SK-N-SH (cell line): ENCODE results near the gene NEGR1. TPM values are rescaled to one million over a fixed set of nuclear protein-coding genes. Genes with fewer than 3 reads are reported as not detected.

ENCODE experiments used
- CTCF ChIA-PET: fragments of 300-600, 350-600 bp; formaldehyde crosslinking; extraction: SDS; loops from one replicate; lab custom pipeline; 2021; lab: Yijun Ruan, JAX
- POLR2A ChIA-PET: fragments of 350-600 bp; sonication (Branson Sonifier 250); formaldehyde crosslinking; extraction: SDS; loops from one replicate; lab custom pipeline; 2020; ENCODE audit warnings: antibody characterized with exemption, inconsistent platforms; lab: Yijun Ruan, JAX
- DNase-seq: peaks from one replicate; pipeline ENCODE4 v3.0.0; 2012
- H2AFZ ChIP-seq: fragments of 200-600 bp; sonication (generic); 2 replicates; pipeline ENCODE4 v1.8.1; 2016; ENCODE audit warnings: antibody characterized with exemption, mild to moderate bottlenecking, low read depth
- H3F3A ChIP-seq: fragments of 200-600 bp; sonication (generic); replicated peaks from 2 replicates; pipeline ENCODE3; 2016; ENCODE audit warnings: antibody characterized with exemption, mild to moderate bottlenecking; ENCODE audit not compliant: insufficient read depth
- H3K27ac ChIP-seq, 2 experiments: fragments of 200-500 bp in 1 of 2; fragments of 200-600 bp in 1 of 2; sonication (Bioruptor generic) in 1 of 2; sonication (generic), shearing (Covaris generic) in 1 of 2; 2 replicates each; pipeline versions ENCODE4 v1.5.1 to v1.6.1; 2014 to 2016; ENCODE audit warnings: low read depth in 2 of 2, inconsistent platforms in 1 of 2, low read length in 1 of 2, mild to moderate bottlenecking in 1 of 2, mixed read lengths in 1 of 2
- H3K27me3 ChIP-seq: fragments of 200-600 bp; sonication (generic), shearing (Covaris generic); 2 replicates; pipeline ENCODE4 v1.6.1; 2016; ENCODE audit warnings: mixed run types; ENCODE audit not compliant: insufficient read depth
- H3K36me3 ChIP-seq, 2 experiments: fragments of 200-500 bp in 1 of 2; fragments of 200-600 bp in 1 of 2; sonication (Bioruptor generic) in 1 of 2; sonication (generic) in 1 of 2; replicated peaks in 1 of 2; 2 replicates each; pipeline versions ENCODE3 to v1.5.1; 2014 to 2016; ENCODE audit warnings: low read length in 1 of 2, mild to moderate bottlenecking in 1 of 2; ENCODE audit not compliant: insufficient read depth in 2 of 2, control insufficient read depth in 1 of 2
- H3K4me1 ChIP-seq, 2 experiments: fragments of 200-500 bp in 1 of 2; fragments of 200-600 bp in 1 of 2; sonication (Bioruptor generic) in 1 of 2; sonication (generic), shearing (Covaris generic) in 1 of 2; 2 replicates each; pipeline versions ENCODE4 v1.5.1 to v1.6.1; 2014 to 2016; ENCODE audit warnings: low read depth in 1 of 2, low read length in 1 of 2, mixed run types in 1 of 2; ENCODE audit not compliant: insufficient read depth in 2 of 2, control insufficient read depth in 1 of 2
- H3K4me2 ChIP-seq: fragments of 200-600 bp; sonication (generic), shearing (Covaris generic); 2 replicates; pipeline ENCODE4 v1.6.1; 2017; ENCODE audit warnings: mixed run types
- H3K4me3 ChIP-seq, 2 experiments: fragments of 200-500 bp in 1 of 2; fragments of 200-600 bp in 1 of 2; sonication (Bioruptor generic) in 1 of 2; sonication (generic), shearing (Covaris generic) in 1 of 2; 2 replicates each; pipeline versions ENCODE4 v1.5.1 to v1.8.1; 2014 to 2016; ENCODE audit warnings: low read depth in 2 of 2, inconsistent platforms in 1 of 2, low read length in 1 of 2, mild to moderate bottlenecking in 1 of 2, mixed read lengths in 1 of 2, moderate library complexity in 1 of 2
- H3K79me2 ChIP-seq: fragments of 200-600 bp; sonication (generic); 2 replicates; pipeline ENCODE4 v1.8.1; 2017; ENCODE audit warnings: mild to moderate bottlenecking; ENCODE audit not compliant: insufficient read depth
- H3K9ac ChIP-seq: fragments of 200-600 bp; sonication (generic); 2 replicates; pipeline ENCODE4 v1.6.1; 2017; ENCODE audit warnings: mixed run types
- H3K9me2 ChIP-seq: fragments of 200-600 bp; sonication (generic); 2 replicates; pipeline ENCODE4 v1.6.1; 2017; ENCODE audit warnings: mixed run types
- H3K9me3 ChIP-seq: fragments of 200-600 bp; sonication (generic); 2 replicates; pipeline ENCODE4 v1.6.1; 2017; ENCODE audit warnings: mixed run types, mild to moderate bottlenecking, moderate library complexity
- H4K20me1 ChIP-seq: fragments of 200-600 bp; sonication (generic); 2 replicates; pipeline ENCODE4 v1.6.1; 2017; ENCODE audit warnings: mild to moderate bottlenecking, mixed run types; ENCODE audit not compliant: insufficient read depth
- ELF1 ChIP-seq: IDR thresholded peaks from 2 replicates; pipeline ENCODE4 v1.4.0; 2012
- EZH2phosphoT487 ChIP-seq: fragments of 200-600 bp; sonication (generic); IDR thresholded peaks from 2 replicates; pipeline ENCODE4 v1.6.1; 2017; ENCODE audit warnings: low read depth, mixed run types, mild to moderate bottlenecking, antibody characterized with exemption, moderate library complexity, borderline replicate concordance
- FOSL2 ChIP-seq: IDR thresholded peaks from 2 replicates; pipeline ENCODE4 v1.4.0; 2012; ENCODE audit warnings: low read depth, mild to moderate bottlenecking, moderate library complexity, borderline replicate concordance
- GATA2 ChIP-seq: sonication (generic); formaldehyde crosslinking; IDR thresholded peaks from 2 replicates; pipeline ENCODE4 v1.5.0; 2020; ENCODE audit warnings: mild to moderate bottlenecking, missing genetic modification reagents
- JUND ChIP-seq: IDR thresholded peaks from 2 replicates; pipeline ENCODE4 v1.4.0; 2012
- MAX ChIP-seq: IDR thresholded peaks from 2 replicates; pipeline ENCODE4 v1.4.0; 2012; ENCODE audit warnings: low read depth
- MEF2A ChIP-seq: IDR thresholded peaks from 2 replicates; pipeline ENCODE4 v1.4.0; 2012; ENCODE audit warnings: low read depth, borderline replicate concordance
- MXI1 ChIP-seq: IDR thresholded peaks from 2 replicates; pipeline ENCODE4 v1.6.1; 2012; ENCODE audit warnings: mild to moderate bottlenecking, low read depth, low read length, improper control_type of control experiment
- PBX3 ChIP-seq: IDR thresholded peaks from 2 replicates; pipeline ENCODE4; 2012
- REST ChIP-seq: IDR thresholded peaks from 2 replicates; pipeline ENCODE4 v1.6.1; 2012; ENCODE audit warnings: mild to moderate bottlenecking, low read depth, low read length, moderate library complexity
- RFX5 ChIP-seq: IDR thresholded peaks from 2 replicates; pipeline ENCODE4 v1.6.1; 2012; ENCODE audit warnings: mild to moderate bottlenecking, improper control_type of control experiment, low read length
- SMC3 ChIP-seq: IDR thresholded peaks from 2 replicates; pipeline ENCODE4 v1.6.1; 2012; ENCODE audit warnings: low read depth, low read length, improper control_type of control experiment
- TCF12 ChIP-seq: IDR thresholded peaks from 2 replicates; pipeline ENCODE4 v1.4.0; 2012
- USF1 ChIP-seq: IDR thresholded peaks from 2 replicates; pipeline ENCODE4 v1.4.0; 2012; ENCODE audit warnings: low read depth, borderline replicate concordance
- YY1 ChIP-seq: IDR thresholded peaks from 2 replicates; pipeline ENCODE4 v1.4.0; 2012; ENCODE audit warnings: low read depth, mild to moderate bottlenecking
- WGBS: methylation state at CpG from one replicate; pipeline ENCODE4 v1.1.6; 2017; ENCODE audit warnings: low lambda C conversion rate; 5-methylcytosine and 5-hydroxymethylcytosine counted together
- polyA plus RNA-seq, 3 experiments: library from polyadenylated mRNA; depleted of rRNA; stranded (reverse); fragments of >200 nt; gene quantifications; 2 replicates each; pipeline ENCODE4 v1.2.3, GENCODE V29; 2012

Gene NEGR1
- polyA plus RNA-seq, 1 of the 3 experiments (the other 2 are of a cell fraction) = 0.21 TPM

GRCh38 chr1:71625004-71625403 lies 657.3 kb downstream of the NEGR1 start:
- no peak overlapping the region for H2AFZ ChIP-seq
- H3K9me3 ChIP-seq = no peaks in the 10 kb centered on the region
- H3K9ac ChIP-seq = no peak overlapping the region
- no peak for DNase-seq
- no peak for TF ChIP-seq REST
- TF ChIP-seq, all 33 proteins: peak for 0
- H3K4me3 ChIP-seq = no peak overlapping the region
- H3K4me2 ChIP-seq = no peak overlapping the region
- H4K20me1 ChIP-seq = no peaks in the 10 kb centered on the region
- no peak overlapping the region for H3K27ac ChIP-seq
- H3K4me1 ChIP-seq = no peaks in the 10 kb centered on the region
- H3K36me3 ChIP-seq = no peaks in the 10 kb centered on the region
- H3K79me2 ChIP-seq = no peaks in the 10 kb centered on the region
- ChIA-PET POLR2A (no interaction called here), CTCF (interaction anchor here (0.7 kb wide), 1 partner anchor 109 kb away, joined by 3 read pairs; no protein-coding TSS in a partner anchor)
- H3F3A ChIP-seq = no peaks in the 10 kb centered on the region
- H3K27me3 ChIP-seq = no peaks in the 10 kb centered on the region
- no peaks in the 10 kb centered on the region for H3K9me2 ChIP-seq

GRCh38 chr1:71623888-71624287 lies 658.5 kb downstream of the NEGR1 start:
- no peaks in the 10 kb centered on the region for H3K9me3 ChIP-seq
- no peaks in the 10 kb centered on the region for H3K79me2 ChIP-seq
- H4K20me1 ChIP-seq = no peaks in the 10 kb centered on the region
- H3K9ac ChIP-seq = no peak overlapping the region
- POLR2A ChIA-PET = no interaction called here
- no peak overlapping the region for H3K4me3 ChIP-seq
- H2AFZ ChIP-seq = no peak overlapping the region
- no peaks in the 10 kb centered on the region for H3K4me1 ChIP-seq
- TF ChIP-seq SMC3 (no peak), JUND (no peak), USF1 (no peak), MXI1 (no peak), MEF2A (no peak), EZH2phosphoT487 (no peak), ELF1 (no peak), RFX5 (no peak), FOSL2 (no peak), YY1 (no peak), TCF12 (no peak), GATA2 (no peak), PBX3 (no peak), REST (no peak), MAX (no peak)
- TF ChIP-seq, all 33 proteins: peak for 0
- H3K27me3 ChIP-seq = no peaks in the 10 kb centered on the region
- DNase-seq = no peak
- H3K4me2 ChIP-seq = no peak overlapping the region
- no peaks in the 10 kb centered on the region for H3K9me2 ChIP-seq
- no peaks in the 10 kb centered on the region for H3F3A ChIP-seq
- H3K36me3 ChIP-seq = no peaks in the 10 kb centered on the region
- CTCF ChIA-PET = no interaction called here
- no peak overlapping the region for H3K27ac ChIP-seq
- WGBS = 66% methylated on average over 1 of the region's 1 CpG
